Coronary artery (tissue), 2 donors: ENCODE results near the gene CCDC158.
"Not testable (repeated sequence)": the region's sequence is repeated elsewhere in the genome, so short reads cannot be mapped to it uniquely, and the experiment has no call there.

Experiments used
- DNase-seq: peaks from one replicate; pipeline ENCODE4 v3.0.0-alpha.2; 2017; ENCODE audit warnings: low spot score
- H3K27ac ChIP-seq, 2 donors: fragments of 200-600 bp; sonication (generic); one replicate each; pipeline ENCODE4 v1.5.1; 2016 to 2019
- H3K4me3 ChIP-seq: fragments of 200-600 bp; sonication (generic); 2 replicates; pipeline ENCODE4 v1.5.1; 2016; ENCODE audit warnings: mild to moderate bottlenecking, moderate library complexity
- CTCF ChIP-seq: fragments of 200-600 bp; sonication (generic); IDR thresholded peaks from one replicate; pipeline ENCODE4 v1.5.1; 2019; ENCODE audit warnings: antibody characterized with exemption

CCDC158 gene

DNA sequence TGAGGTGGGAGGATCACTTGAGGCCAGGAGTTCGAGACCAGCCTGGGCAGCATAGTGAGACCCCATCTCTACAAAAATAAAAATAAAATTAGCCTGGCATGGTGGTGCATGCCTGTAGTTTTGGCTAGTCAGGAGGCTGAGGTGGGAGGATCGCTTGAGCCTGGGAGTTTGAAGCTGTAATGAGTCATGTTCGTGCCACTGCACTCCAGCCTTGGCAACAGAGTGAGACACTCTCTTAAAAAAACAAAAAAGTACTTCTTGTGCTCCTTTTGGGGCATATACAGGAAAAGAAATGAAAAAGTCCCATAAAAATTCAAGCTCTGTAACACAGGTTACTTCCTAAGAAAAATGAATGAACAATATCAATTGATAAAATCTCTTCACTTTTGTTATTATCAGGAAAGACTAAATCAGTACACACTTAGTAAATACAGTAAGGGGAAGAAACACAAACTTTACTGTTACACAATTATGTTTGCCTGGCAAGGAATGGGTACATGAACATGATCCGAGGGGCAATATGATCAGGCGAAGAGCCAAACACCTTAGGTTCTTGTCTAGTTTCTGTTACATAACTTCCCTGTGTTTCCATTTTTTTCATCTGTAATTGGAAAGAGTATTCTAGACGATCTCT, 46.9 kb downstream of the CCDC158 start:
- no peak for DNase-seq
- Histone ChIP-seq H3K27ac (no peak overlapping the region), H3K4me3 (no peak overlapping the region)
- TF ChIP-seq CTCF: no peak

DNA sequence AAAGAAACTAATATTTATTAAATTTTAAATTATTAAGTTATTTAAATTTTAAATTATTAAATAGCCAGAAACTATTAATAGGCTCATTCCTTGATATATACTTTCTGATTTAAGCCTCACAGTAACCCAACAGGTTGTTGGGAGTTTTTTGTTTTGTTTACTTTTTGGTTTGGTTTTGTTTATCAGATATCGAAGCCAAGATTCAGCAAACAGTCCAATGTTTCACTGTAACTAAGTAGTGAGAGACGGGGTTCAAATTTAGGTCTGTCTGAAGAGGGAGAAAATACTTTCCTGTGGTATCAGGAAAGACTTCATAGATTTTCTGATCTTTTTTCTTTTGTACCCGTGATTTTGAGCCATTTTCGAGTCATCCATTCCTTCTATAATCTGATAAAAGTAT, 54.2 kb downstream of the CCDC158 start:
- no peak for DNase-seq
- H3K4me3 ChIP-seq: no peak overlapping the region
- TF ChIP-seq CTCF: no peak
- H3K27ac ChIP-seq: no peak overlapping the region

GRCh38 chr4:76365636-76366035, 55.3 kb downstream of the CCDC158 start:
- H3K4me3 ChIP-seq: no peak overlapping the region
- DNase-seq: no peak
- H3K27ac ChIP-seq: no peak overlapping the region
- no peak for TF ChIP-seq CTCF

- no peak for DNase-seq
- Histone ChIP-seq H3K27ac (no peak overlapping the region), H3K4me3 (no peak overlapping the region)
- no peak for TF ChIP-seq CTCF
Measured at GRCh38 chr4:76364763-76365162, 56.2 kb downstream of the CCDC158 start.

DNA sequence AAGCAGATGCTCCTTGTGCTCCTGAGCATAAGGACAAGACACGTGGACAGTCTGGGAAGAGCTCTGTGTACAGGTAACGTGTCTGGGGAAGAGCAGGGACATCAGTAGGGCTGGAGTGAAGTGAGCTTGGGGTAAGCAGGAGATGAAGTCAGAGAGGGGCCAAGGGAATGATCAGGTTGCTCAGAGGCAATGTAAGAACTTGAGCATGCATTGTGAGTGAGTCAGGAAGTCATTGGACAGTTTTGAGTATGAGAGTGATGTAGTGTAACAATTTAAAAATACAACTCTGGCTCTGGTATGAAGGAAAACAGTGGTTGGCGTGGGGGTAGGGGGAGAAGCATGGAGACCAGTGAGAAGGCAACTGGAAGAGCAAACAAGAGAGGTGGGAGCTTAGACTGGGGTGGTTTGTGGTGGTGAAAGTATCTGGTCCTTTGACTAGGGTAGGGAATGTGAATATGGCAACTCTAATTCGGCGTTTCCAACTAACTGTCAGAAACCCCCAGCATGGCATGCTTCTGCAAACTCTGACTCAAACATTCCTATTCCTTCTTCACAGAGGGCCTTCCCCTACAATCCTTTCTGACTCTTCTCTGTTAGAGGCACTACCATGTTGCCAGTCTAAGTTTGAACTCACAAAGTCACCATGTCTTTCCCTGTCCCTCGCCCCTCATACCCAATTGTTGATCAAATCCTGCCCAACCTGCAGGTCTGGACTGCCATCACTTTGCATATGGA, 57.2 kb downstream of the CCDC158 start:
- DNase-seq: no peak
- TF ChIP-seq CTCF: no peak
- no peak overlapping the region for H3K27ac ChIP-seq
- H3K4me3 ChIP-seq: no peak overlapping the region

DNA sequence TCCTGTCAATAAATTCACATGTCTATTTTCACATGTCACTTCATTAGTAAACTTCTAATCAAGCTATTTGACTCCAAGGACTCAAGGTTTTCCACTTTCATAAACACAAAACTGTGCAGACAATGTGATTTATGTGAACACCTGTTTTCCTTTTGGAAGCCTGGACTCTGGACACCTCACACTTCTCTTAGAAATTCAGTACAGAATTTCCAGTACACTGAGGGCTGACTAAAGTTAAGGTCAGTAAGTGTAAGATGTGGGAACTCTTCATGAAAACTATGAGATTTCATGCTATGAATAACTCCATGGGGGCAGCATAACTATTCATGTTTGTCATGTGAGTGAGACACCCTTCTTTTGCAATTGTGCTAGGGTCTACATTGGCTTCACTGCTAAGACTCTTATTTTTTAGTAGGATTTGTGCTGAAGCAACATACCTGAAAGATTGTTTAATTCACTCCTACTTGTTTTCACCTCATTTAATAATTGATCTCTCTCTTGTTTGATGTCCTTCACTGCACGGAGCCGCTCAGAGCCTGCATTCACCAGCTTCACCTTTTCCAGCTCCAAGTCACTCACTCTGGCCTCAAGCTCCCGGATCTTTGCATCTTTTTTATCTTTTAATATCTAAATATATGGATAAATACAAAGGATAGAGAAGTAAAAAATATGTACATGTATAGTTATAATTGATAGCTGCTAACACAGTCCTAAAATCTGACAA, 59.1 kb downstream of the CCDC158 start:
- H3K27ac ChIP-seq: no peak overlapping the region
- DNase-seq: no peak
- TF ChIP-seq CTCF: no peak
- H3K4me3 ChIP-seq: no peak overlapping the region

- not testable (repeated sequence) for H3K4me3 ChIP-seq, H3K27ac ChIP-seq, DNase-seq
Measured at GRCh38 chr4:76359881-76360466, 61.0 kb downstream of the CCDC158 start.
